HL-60 (cell line): ENCODE results near the gene FCN1.

Experiments used
- DNase-seq, 2 experiments: peaks; one replicate each; pipeline ENCODE4 v3.0.0-alpha.2; 2010 to 2020; ENCODE audit warnings: low read depth in 1 of 2, low spot score in 1 of 2
- H3K27ac ChIP-seq: fragments of 250-450 bp; sonication (Bioruptor Pico); replicated peaks from 2 replicates; pipeline ENCODE4 v1.5.1; 2020; ENCODE audit warnings: mild to moderate bottlenecking, moderate library complexity
- H3K27me3 ChIP-seq: fragments of 250-450 bp; sonication (Bioruptor Pico); 2 replicates; pipeline ENCODE4 v1.5.1; 2021; ENCODE audit warnings: mild to moderate bottlenecking, moderate library complexity; ENCODE audit not compliant: insufficient read depth, poor library complexity, severe bottlenecking
- H3K4me3 ChIP-seq: replicated peaks from 2 replicates; pipeline ENCODE4 v1.5.1; 2011; ENCODE audit warnings: mild to moderate bottlenecking, control low read depth, low read length; ENCODE audit not compliant: insufficient read depth
- GABPA ChIP-seq: IDR thresholded peaks from 2 replicates; pipeline ENCODE4 v1.6.1; 2012; ENCODE audit warnings: low read depth
- POLR2AphosphoS5 ChIP-seq: IDR thresholded peaks from 2 replicates; pipeline ENCODE4 v1.6.1; 2012; ENCODE audit warnings: low read depth
- SPI1 ChIP-seq: IDR thresholded peaks from 2 replicates; pipeline ENCODE4 v1.6.1; 2012; ENCODE audit warnings: low read depth, mild to moderate bottlenecking, borderline replicate concordance
- TF ChIP-seq, protein P1 (sequence below): IDR thresholded peaks from 2 replicates; pipeline ENCODE4 v1.6.1; 2012; ENCODE audit warnings: low read depth; ENCODE audit not compliant: insufficient replicate concordance
- TF ChIP-seq, protein P2 (sequence below): IDR thresholded peaks from one replicate; pipeline ENCODE4 v1.5.1; 2011; ENCODE audit warnings: low read length, control low read depth, inconsistent platforms; ENCODE audit not compliant: insufficient read depth

The FCN1 gene

DNA sequence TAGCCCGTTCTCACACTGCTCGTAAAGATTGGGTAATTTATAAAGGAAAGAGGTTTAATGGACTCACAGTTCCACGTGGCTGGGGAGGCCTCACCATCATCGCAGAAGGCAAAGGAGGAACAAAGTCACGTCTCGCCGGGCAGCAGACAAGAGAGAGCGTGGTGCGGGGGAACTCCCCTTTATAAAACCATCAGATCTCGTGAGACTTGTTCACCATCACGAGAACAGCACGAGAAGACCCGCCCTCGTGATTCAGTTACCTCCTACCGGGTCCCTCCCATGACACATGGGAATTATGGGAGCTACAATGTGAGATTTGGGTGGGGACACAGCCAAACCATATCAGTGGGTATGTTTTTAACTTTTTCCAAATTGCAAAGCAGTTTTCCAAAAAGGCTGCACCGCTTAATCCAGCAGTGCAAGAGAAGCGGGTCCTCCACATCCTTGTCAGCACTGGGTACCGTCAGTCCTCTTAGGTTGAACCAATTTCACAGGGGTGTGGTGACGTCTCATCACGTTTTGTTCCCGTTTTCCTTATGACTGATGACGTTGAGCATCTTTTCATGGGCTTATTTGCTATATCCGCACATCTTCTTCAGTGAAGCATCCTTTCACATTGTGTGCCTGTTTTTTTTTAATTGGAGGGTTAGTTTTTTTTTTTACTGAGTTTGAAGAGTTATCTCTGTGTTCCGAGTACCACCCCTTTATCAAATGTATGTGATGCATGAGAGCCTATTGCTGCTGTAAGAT is 45.1 kb downstream of the FCN1 start:
- no peak overlapping the region for H3K27ac ChIP-seq
- TF ChIP-seq, protein P1, sequence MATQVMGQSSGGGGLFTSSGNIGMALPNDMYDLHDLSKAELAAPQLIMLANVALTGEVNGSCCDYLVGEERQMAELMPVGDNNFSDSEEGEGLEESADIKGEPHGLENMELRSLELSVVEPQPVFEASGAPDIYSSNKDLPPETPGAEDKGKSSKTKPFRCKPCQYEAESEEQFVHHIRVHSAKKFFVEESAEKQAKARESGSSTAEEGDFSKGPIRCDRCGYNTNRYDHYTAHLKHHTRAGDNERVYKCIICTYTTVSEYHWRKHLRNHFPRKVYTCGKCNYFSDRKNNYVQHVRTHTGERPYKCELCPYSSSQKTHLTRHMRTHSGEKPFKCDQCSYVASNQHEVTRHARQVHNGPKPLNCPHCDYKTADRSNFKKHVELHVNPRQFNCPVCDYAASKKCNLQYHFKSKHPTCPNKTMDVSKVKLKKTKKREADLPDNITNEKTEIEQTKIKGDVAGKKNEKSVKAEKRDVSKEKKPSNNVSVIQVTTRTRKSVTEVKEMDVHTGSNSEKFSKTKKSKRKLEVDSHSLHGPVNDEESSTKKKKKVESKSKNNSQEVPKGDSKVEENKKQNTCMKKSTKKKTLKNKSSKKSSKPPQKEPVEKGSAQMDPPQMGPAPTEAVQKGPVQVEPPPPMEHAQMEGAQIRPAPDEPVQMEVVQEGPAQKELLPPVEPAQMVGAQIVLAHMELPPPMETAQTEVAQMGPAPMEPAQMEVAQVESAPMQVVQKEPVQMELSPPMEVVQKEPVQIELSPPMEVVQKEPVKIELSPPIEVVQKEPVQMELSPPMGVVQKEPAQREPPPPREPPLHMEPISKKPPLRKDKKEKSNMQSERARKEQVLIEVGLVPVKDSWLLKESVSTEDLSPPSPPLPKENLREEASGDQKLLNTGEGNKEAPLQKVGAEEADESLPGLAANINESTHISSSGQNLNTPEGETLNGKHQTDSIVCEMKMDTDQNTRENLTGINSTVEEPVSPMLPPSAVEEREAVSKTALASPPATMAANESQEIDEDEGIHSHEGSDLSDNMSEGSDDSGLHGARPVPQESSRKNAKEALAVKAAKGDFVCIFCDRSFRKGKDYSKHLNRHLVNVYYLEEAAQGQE: no peak
- no peak for TF ChIP-seq SPI1
- DNase-seq: no peak

DNA sequence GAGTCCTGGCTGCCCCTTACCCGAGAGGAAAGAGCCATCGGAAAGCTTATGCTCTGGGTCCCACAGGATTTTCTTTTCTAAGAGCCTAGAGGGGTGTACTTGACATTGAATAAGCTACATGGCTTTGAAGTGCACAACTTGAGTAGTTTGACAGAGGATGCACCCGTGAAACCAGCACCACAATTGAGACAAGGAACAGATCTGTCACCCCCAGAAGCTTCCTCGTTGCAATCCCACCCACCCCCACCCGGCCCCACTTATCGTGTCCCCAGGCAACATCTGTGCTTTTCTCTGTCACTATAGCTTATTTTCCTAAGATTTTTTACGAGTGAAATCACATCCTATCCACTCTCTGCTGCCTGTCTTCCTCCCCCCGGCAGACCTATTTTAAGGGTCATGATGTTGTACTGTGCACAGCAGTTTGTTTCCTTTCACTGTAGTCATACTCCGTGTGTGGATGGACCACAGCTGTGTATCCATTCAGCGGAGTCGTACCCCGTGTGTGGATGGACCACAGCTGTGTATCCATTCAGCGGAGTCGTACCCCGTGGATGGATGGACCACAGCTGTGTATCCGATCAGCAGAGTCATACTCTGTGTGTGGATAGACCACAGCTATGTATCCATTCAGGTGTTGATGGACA is 45.9 kb downstream of the FCN1 start:
- H3K27me3 ChIP-seq: no peaks in the 10 kb centered on the region

More for the DNA sequence above, 45.1 kb downstream of the FCN1 start:
- no peak overlapping the region for H3K4me3 ChIP-seq
- H3K27me3 ChIP-seq: no peaks in the 10 kb centered on the region

DNA sequence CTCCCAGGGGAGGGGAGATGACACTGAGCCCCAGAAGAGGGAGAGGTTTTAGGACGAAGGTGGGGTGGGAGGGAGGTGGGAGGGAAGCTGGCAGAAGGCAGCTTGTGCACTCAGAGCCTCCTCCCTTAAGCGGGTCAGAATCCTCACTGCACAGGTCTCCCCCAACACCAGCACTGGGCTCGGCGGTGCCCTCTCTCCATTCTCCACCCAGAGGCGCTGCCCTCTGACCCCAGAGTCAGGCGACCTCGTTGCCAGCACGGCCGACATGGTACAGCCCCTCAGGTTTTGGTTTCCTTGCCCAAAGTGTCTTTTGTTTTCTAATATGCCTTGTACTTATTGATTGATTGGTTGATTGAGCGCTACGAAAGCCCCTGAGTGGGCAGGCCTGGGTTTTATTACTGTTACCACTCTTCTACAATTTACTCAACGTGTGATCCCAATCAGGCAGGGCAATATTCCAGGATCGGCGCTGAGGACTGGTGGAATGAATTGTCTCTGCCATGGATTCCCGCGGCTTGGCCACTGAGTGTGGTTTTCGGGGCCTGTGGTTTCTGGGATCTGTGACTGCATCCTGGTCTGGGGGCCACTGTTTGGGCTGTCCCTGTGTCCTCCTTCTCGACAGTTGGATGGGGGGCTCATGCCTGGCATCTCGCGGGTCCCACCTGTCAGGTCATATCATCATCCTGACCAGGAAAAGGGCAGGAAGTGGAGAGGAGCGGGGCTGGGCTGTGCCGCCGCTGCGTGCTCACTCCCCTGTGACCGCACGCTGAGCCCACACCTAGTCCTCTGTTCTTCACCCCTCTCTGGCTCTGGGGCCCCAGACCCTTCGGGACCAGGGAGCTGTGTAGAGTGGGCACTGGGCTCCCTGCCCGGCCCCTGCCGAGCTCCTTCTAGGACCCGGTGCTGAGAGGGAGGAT is 46.7 kb downstream of the FCN1 start:
- TF ChIP-seq, protein P2, sequence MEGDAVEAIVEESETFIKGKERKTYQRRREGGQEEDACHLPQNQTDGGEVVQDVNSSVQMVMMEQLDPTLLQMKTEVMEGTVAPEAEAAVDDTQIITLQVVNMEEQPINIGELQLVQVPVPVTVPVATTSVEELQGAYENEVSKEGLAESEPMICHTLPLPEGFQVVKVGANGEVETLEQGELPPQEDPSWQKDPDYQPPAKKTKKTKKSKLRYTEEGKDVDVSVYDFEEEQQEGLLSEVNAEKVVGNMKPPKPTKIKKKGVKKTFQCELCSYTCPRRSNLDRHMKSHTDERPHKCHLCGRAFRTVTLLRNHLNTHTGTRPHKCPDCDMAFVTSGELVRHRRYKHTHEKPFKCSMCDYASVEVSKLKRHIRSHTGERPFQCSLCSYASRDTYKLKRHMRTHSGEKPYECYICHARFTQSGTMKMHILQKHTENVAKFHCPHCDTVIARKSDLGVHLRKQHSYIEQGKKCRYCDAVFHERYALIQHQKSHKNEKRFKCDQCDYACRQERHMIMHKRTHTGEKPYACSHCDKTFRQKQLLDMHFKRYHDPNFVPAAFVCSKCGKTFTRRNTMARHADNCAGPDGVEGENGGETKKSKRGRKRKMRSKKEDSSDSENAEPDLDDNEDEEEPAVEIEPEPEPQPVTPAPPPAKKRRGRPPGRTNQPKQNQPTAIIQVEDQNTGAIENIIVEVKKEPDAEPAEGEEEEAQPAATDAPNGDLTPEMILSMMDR: no peak
- TF ChIP-seq GABPA (no peak), POLR2AphosphoS5 (no peak), SPI1 (no peak)
- TF ChIP-seq, protein P1: no peak
- H3K27ac ChIP-seq: no peak overlapping the region
- no peaks in the 10 kb centered on the region for H3K27me3 ChIP-seq
- DNase-seq: no peak
- no peak overlapping the region for H3K4me3 ChIP-seq

More for the DNA sequence above, 45.9 kb downstream of the FCN1 start:
- DNase-seq: no peak
- Histone ChIP-seq H3K4me3 (no peak overlapping the region), H3K27ac (no peak overlapping the region)
- TF ChIP-seq GABPA (no peak), SPI1 (no peak), POLR2AphosphoS5 (no peak)
- TF ChIP-seq, protein P2: no peak
- TF ChIP-seq, protein P1: no peak
